AG04450 (cell line): ENCODE measurements around the gene SLC25A42. TPM values are rescaled to one million over a fixed set of nuclear protein-coding genes. Genes with fewer than 3 reads are reported as not detected.

Experiments
- CTCF ChIA-PET: fragments of 300-600, 350-600 bp; formaldehyde crosslinking; extraction: SDS; loops from one replicate; lab custom pipeline; 2022; ENCODE audit warnings: antibody characterized with exemption, inconsistent platforms; lab: Charles Lee
- POLR2A ChIA-PET: fragments of 350-600 bp; formaldehyde crosslinking; extraction: SDS; loops from one replicate; lab custom pipeline; 2021; ENCODE audit warnings: antibody characterized with exemption, inconsistent platforms; lab: Yijun Ruan, JAX
- DNase-seq: peaks from one replicate; pipeline ENCODE4 v3.0.0-alpha.2; 2011; ENCODE audit warnings: low read depth, low spot score
- H3K27ac ChIP-seq: one replicate; pipeline ENCODE4 v1.5.1; 2012; ENCODE audit warnings: low read depth, low read length, control low read depth
- H3K27me3 ChIP-seq: one replicate; pipeline ENCODE4 v1.6.0; 2012; ENCODE audit warnings: low read length; ENCODE audit not compliant: control insufficient read depth, insufficient read depth
- H3K4me3 ChIP-seq: 2 replicates; pipeline ENCODE4 v1.5.1; 2011; ENCODE audit warnings: mild to moderate bottlenecking, low read depth, low read length, control low read depth
- H3K9me3 ChIP-seq: 2 replicates; pipeline ENCODE4 v1.5.1; 2012; ENCODE audit warnings: low read length; ENCODE audit not compliant: control insufficient read depth, insufficient read depth
- polyA plus RNA-seq: library from polyadenylated mRNA; depleted of rRNA; stranded (reverse); fragments of >200 nt; gene quantifications from 2 replicates; pipeline ENCODE4 v1.2.3, GENCODE V29; 2011
- TF ChIP-seq, protein P1 (sequence below): IDR thresholded peaks from 2 replicates; pipeline ENCODE4 v1.5.1; 2011; ENCODE audit warnings: low read depth, low read length, control low read depth, inconsistent platforms

SLC25A42 gene
- polyA plus RNA-seq, 1 experiment, result 3.7 TPM

DNA sequence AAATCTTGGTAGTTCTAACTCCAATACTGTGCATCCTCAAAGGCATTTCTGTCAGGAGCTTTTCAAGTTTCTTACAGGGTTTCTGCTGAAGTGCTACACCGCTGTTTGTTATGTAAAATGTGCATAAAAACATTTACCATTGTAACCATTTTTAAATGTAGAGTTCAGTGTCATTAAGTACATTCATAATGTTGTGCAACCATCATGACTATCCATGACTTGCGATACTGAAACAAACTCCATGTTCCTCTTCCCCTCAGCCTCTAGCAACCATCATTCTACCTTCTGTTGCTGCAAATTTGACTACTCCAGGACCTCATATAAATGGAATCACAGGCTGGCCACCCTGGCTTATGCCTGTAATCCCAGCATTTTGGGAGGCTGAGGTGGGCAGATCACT is 14.4 kb upstream of the SLC25A42 start:
- Histone ChIP-seq H3K4me3 (no peak overlapping the region), H3K27me3 (no peaks in the 10 kb centered on the region), H3K9me3 (no peaks in the 10 kb centered on the region; the same call in 1 of the 2 replicates), H3K27ac (no peak overlapping the region)
- POLR2A ChIA-PET, result interaction anchor here (1.1 kb wide), 1 partner anchor 13 kb away, joined by 3 read pairs; no protein-coding TSS in a partner anchor
- TF ChIP-seq, protein P1, sequence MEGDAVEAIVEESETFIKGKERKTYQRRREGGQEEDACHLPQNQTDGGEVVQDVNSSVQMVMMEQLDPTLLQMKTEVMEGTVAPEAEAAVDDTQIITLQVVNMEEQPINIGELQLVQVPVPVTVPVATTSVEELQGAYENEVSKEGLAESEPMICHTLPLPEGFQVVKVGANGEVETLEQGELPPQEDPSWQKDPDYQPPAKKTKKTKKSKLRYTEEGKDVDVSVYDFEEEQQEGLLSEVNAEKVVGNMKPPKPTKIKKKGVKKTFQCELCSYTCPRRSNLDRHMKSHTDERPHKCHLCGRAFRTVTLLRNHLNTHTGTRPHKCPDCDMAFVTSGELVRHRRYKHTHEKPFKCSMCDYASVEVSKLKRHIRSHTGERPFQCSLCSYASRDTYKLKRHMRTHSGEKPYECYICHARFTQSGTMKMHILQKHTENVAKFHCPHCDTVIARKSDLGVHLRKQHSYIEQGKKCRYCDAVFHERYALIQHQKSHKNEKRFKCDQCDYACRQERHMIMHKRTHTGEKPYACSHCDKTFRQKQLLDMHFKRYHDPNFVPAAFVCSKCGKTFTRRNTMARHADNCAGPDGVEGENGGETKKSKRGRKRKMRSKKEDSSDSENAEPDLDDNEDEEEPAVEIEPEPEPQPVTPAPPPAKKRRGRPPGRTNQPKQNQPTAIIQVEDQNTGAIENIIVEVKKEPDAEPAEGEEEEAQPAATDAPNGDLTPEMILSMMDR, result no peak
- CTCF ChIA-PET, result interaction anchor here (2.3 kb wide), 1 partner anchor 125 kb away, joined by 5 read pairs; no protein-coding TSS in a partner anchor
- no peak for DNase-seq

- ChIA-PET POLR2A (no interaction called here), CTCF (interaction anchor here (2.3 kb wide), 1 partner anchor 125 kb away, joined by 5 read pairs; no protein-coding TSS in a partner anchor)
- Histone ChIP-seq H3K27ac (no peak overlapping the region), H3K27me3 (no peaks in the 10 kb centered on the region), H3K4me3 (no peak overlapping the region), H3K9me3 (no peaks in the 10 kb centered on the region; the same call in 1 of the 2 replicates)
- no peak for DNase-seq
- TF ChIP-seq, protein P1, result no peak
Measured at GRCh38 chr19:19050104-19050503, 13.7 kb upstream of the SLC25A42 start.

DNA sequence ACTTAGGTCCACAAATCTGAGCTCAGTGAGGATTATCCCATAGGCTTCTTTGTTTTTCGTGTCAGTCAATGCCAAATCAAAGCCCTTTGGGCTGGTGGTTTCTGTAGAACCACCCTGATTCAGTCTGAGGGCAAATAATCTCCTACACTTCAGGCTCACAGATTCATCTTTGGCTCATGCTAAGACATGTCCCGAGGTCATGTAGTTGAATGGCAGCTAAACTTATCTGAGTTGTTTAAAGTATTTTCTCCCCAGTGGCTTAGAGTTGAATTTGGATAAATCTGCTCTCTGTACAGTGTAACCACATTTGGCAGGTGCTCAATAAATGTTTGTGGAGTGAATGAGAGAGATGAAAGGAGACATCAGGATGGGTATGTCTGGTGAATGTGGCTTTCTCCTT is 13.1 kb upstream of the SLC25A42 start:
- TF ChIP-seq, protein P1, result no peak
- ChIA-PET CTCF (interaction anchor here (1.4 to 2.3 kb wide), 2 partner anchors 10 to 124 kb away, joined by 3 to 5 read pairs; no protein-coding TSS in a partner anchor), POLR2A (no interaction called here)
- Histone ChIP-seq H3K9me3 (no peaks in the 10 kb centered on the region; the same call in 1 of the 2 replicates), H3K4me3 (no peak overlapping the region), H3K27ac (no peak overlapping the region), H3K27me3 (no peaks in the 10 kb centered on the region)
- DNase-seq, result no peak

GRCh38 chr19:19051478-19052213 is 12.1 kb upstream of the SLC25A42 start:
- no peaks in the 10 kb centered on the region for H3K27me3 ChIP-seq
- TF ChIP-seq, protein P1, result no peak
- ChIA-PET POLR2A (interaction anchor here (0.6 kb wide), 1 partner anchor 77 kb away, joined by 3 read pairs; no protein-coding TSS in a partner anchor), CTCF (interaction anchor here (0.7 to 1.9 kb wide), 3 partner anchors 11 to 186 kb away, joined by 3 to 9 read pairs (median 3); no protein-coding TSS in a partner anchor)
- H3K9me3 ChIP-seq, result no peaks in the 10 kb centered on the region; the same call in 1 of the 2 replicates
- H3K4me3 ChIP-seq, result no peak overlapping the region
- DNase-seq, result no peak
- no peak overlapping the region for H3K27ac ChIP-seq

- ChIA-PET CTCF (interaction anchor here (0.6 to 1.9 kb wide), 3 partner anchors 14 to 122 kb away, joined by 3 to 9 read pairs (median 5); no protein-coding TSS in a partner anchor), POLR2A (no interaction called here)
- TF ChIP-seq, protein P1, result no peak
- H3K9me3 ChIP-seq, result no peaks in the 10 kb centered on the region; the same call in 1 of the 2 replicates
- no peak for DNase-seq
- H3K4me3 ChIP-seq, result no peak overlapping the region
- H3K27me3 ChIP-seq, result no peaks in the 10 kb centered on the region
- no peak overlapping the region for H3K27ac ChIP-seq
Measured at GRCh38 chr19:19052921-19053320, 10.9 kb upstream of the SLC25A42 start.
